22Rv1 (cell line): Measurements from ENCODE around the gene CD163.

Experiments
- ZFX ChIP-seq: fragments of 450-650 bp; IDR thresholded peaks from 2 replicates; pipeline ENCODE4 v1.6.1; 2017; ENCODE audit warnings: antibody characterized with exemption, borderline replicate concordance
- TF ChIP-seq, protein P1 (sequence below): fragments of 450-650 bp; IDR thresholded peaks from 2 replicates; pipeline ENCODE4 v1.5.1; 2017; ENCODE audit warnings: mild to moderate bottlenecking

DNA sequence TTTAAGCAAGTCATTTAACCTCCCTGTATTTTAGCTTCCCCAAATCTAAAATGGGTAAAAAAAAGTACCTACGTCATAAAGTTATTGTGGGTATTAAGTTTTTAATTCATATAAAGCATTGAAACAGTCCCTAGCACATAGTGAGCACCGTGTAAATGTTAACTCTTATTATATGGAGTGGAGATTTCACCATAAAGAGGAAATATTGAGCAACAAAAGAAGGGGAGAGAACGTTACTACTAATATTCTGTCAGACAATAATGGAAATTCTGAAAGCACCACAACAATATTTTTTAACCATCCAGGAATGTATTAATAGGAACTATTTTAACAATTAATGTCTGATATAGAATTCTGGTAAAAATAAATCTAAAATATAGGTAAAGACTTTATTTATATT lies 51.8 kb downstream of the CD163 start:
- TF ChIP-seq, protein P1, sequence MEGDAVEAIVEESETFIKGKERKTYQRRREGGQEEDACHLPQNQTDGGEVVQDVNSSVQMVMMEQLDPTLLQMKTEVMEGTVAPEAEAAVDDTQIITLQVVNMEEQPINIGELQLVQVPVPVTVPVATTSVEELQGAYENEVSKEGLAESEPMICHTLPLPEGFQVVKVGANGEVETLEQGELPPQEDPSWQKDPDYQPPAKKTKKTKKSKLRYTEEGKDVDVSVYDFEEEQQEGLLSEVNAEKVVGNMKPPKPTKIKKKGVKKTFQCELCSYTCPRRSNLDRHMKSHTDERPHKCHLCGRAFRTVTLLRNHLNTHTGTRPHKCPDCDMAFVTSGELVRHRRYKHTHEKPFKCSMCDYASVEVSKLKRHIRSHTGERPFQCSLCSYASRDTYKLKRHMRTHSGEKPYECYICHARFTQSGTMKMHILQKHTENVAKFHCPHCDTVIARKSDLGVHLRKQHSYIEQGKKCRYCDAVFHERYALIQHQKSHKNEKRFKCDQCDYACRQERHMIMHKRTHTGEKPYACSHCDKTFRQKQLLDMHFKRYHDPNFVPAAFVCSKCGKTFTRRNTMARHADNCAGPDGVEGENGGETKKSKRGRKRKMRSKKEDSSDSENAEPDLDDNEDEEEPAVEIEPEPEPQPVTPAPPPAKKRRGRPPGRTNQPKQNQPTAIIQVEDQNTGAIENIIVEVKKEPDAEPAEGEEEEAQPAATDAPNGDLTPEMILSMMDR = no peak
- no peak for TF ChIP-seq ZFX
